ENCODE results near the gene DAD1. TPM values are rescaled to one million over a fixed set of nuclear protein-coding genes. Genes with fewer than 3 reads are reported as not detected.
"Not testable (repeated sequence)": the region's sequence is repeated elsewhere in the genome, so short reads cannot be mapped to it uniquely, and the experiment has no call there.

DAD1 gene
- total RNA-seq, 1 donor from 2014 or later: 134 TPM

DNA sequence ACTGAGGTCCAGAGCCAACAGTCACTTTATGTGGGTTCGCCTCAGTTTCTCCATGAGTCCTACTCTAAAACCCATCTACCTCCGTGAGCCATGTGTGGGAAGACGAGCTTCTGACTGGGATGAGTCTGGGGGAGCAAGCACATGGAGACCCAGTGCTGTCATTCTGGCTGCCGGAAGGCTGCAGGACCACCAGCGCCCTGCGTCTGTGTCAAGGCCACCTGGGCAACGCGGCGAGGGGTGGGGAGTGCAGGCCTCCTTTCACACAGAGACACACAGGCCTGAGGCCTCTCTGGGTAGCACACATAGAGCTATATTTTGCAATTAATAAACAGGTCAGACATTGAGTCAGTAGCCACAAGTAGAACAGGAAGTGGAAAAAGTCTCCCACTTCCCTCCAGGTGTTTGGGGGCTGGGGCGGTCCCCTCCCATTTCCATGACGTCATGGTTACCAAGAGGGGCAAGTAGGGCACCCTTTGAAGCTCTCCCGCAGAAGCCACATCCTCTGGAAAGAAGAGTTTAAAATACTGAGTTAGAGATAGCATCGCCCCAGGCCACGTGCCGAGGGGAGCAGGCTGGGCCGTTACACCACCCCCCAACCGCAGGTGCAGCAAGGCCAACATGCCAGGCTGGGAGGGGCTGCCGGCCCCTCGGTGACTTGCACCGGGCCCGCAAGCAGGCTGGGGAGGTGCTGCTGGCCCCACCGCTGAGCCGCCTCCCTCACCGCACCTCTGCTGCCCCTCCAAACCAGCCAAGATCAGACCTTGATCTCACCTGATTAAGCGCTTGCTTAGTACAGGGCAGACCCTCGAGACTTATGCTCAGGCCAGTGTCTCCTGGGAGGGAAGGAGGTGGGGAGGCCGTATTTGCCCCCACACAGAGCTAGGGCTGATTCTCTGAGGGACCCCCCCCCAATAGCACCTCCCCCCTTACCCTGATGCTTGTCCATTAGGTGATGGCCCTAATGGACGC, 32.7 kb downstream of the DAD1 start:
- DNase-seq (ENCODE audit: low spot score): no peak

DNA sequence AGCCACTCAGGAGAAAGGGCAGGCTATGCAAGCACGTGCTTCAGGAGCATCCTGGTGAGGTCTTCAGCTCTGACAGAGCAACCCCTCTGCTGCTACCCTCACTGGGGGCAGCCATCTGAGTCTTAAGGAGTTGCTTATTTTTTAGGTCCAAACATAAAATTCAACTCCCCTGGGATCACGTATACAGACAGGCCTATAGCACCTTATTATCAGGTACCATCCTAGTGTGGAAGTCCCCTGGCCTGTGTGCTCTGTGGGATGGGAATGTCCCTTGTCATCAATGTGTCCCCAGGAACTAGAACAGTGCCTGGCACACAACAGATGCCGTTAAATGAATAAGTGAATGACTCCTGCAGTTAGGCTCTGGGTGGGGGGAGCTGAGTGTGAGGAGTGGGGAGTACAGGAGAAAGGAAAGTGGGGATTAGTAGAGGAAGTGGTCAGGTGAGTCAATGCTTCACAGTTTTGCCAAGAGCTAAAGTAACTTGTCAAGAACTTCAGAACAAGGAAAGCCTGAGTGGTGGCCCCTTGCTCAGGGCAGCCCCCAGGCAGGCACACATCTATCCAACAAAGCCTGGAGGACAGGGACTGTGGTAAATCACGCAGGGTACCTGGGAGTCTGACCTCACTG, 33.5 kb downstream of the DAD1 start:
- DNase-seq (ENCODE audit: low spot score): no peak
- intact Hi-C loops (cut with DNase I): loop anchor here (5.0 kb wide), 3 partner anchors 97 to 297 kb away; no protein-coding TSS in a partner anchor

More for the DNA sequence above, 32.7 kb downstream of the DAD1 start:
- intact Hi-C loops (cut with DNase I): loop anchor here (5.0 kb wide), 3 partner anchors 96 to 296 kb away; no protein-coding TSS in a partner anchor

DNA sequence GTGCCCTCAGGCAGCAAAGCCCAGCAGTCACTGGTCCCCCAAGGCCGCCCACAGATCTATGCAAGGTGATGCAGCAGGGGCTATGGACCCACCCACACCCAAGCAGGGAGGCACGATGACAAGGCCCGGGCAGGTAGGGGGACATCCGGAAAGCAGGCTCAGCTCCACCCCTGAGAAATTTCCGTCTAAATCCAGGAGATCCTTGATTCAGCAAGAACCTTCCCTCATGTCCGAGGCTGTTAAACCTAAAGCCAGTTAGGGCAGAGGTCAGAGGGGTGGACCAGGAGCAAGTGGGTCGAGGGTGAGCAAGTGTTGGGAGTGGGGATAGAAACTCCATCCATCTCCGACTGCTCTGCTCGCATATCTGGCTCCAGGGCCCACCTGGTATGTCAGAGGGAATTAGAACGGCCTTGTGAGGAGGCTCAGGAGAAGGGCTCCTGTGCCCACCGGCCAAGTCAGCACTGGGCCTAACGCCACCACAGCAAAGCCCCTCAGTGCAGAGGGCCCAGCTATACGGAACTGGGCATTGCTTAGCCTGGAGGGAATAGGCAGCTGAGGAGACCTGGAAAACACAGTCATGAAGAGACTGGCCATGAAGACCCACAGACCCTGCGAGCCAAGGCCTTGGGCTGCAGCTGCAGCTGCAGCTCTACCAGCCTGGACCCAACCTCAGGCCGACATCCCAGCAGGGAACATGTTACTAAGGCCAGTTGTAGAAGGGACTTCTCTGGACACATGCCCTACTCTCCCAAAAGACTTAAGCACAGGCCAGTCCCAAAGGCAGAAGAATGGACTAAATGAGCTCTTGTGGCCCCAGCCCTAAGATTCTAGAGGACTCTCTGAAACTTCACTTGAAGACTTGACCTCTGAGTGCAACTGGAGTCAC, 34.3 kb downstream of the DAD1 start:
- intact Hi-C loops (cut with DNase I): loop anchor here (5.0 kb wide), 3 partner anchors 98 to 298 kb away; no protein-coding TSS in a partner anchor
- DNase-seq (ENCODE audit: low spot score): no peak

DNA sequence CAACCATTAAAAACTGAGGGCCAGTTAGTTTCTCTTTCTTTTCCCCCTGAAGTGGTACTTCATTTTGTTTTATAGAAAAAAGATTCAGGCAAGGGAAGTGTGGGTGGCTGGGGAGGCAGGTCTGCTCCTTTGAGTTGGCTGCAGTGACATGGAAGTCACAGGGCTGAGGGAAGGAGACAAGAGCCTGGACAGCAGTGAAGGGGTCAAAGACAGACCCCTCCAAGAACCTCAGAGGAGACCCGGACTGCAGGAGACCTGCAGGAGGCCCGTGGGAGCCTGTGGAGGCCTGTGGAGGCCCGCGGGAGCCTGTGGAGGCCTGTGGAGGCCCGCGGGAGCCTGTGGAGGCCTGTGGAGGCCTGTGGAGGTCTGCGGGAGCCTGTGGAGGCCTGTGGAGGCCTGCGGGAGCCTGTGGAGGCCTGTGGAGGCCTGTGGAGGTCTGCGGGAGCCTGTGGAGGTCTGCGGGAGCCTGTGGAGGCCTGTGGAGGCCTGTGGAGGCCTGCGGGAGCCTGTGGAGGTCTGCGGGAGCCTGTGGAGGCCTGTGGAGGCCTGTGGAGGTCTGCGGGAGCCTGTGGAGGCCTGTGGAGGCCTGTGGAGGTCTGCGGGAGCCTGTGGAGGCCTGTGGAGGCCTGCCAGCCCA, 35.0 kb downstream of the DAD1 start:
- intact Hi-C loops (cut with DNase I); DNase-seq (ENCODE audit: low spot score): not testable (repeated sequence)

DNA sequence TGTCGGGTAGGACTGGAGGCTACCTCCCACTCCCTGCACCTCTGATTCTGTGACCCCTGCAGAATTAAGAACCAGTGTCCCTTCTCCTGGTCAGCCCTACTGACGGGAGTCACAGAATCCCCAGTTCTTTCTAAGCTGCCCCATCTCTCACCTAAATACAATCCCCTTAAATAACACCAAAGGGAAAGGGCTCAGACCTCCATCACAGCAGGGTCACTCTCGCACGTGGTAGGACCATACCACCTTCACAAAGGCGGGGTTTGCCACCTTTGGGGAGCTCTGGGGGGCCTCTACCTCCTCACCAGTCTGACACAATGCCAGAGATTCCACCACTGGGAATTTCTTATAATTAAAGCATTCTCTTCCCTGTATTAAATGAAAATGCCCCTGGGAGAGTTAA, 35.6 kb downstream of the DAD1 start:
- intact Hi-C loops (cut with DNase I): no loop called here
- DNase-seq (ENCODE audit: low spot score): no peak

DNA sequence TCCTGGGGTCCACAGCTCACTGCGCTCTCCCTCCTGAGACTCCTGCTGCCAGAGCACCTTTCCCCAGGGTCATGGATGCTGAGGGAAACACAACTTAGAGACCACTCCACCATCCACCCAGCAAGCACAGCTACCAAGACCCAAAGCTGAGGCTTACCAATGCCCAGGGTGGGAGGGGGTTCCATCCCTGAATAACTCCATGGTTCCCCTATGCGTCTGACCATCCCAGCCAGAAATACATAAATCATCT, 36.3 kb downstream of the DAD1 start:
- no peak for DNase-seq (ENCODE audit: low spot score)
- intact Hi-C loops (cut with DNase I): no loop called here

DNA sequence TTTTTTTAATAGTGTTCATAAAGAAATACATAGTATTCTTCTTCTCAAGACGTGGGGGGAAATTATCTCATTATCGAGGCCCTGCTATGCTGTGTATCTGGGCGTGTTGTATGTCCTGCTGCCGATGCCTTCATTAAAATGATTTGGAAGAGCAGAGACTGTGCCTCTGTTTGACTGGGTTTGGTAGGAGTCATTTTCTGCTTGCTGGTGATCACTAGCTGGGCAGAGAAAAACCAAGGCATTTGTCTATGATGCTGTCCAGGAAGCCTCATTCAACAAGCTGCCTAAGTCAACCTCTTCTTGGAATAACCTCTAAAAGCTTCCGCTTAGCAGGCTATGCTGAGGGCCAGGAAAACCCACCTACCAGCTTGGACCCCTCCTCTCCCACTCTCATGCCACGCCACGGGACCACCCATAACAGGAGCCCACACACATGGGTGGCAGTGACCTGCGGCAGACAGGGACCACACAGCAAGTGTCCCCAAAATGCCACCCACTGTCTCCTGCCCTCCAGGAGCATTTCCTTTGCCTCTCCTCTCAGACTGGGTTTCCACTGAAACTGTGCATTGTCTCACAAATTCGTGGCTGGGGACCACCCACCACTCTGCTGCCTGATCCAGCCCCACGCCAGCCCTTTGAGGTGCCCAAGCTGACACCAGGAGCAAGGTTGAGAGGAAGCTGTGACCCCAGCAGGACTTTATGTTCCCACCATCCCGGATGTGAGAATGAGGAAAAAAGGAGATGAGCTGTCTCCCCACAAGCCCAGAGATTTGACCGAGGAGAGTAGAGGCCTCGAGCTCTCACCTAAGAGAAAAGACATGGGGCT, 36.8 kb downstream of the DAD1 start:
- intact Hi-C loops (cut with DNase I): no loop called here
- DNase-seq (ENCODE audit: low spot score): no peak

DNA sequence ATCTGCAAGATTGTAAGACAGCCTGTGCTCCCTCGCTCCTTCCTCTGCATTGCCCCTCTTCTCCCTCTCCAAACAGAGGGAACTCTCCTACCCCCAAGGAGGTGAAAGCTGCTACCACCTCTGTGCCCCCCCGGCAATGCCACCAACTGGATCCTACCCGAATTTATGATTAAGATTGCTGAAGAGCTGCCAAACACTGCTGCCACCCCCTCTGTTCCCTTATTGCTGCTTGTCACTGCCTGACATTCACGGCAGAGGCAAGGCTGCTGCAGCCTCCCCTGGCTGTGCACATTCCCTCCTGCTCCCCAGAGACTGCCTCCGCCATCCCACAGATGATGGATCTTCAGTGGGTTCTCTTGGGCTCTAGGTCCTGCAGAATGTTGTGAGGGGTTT, 37.4 kb downstream of the DAD1 start:
- intact Hi-C loops (cut with DNase I): no loop called here
- no peak for DNase-seq (ENCODE audit: low spot score)

DNA sequence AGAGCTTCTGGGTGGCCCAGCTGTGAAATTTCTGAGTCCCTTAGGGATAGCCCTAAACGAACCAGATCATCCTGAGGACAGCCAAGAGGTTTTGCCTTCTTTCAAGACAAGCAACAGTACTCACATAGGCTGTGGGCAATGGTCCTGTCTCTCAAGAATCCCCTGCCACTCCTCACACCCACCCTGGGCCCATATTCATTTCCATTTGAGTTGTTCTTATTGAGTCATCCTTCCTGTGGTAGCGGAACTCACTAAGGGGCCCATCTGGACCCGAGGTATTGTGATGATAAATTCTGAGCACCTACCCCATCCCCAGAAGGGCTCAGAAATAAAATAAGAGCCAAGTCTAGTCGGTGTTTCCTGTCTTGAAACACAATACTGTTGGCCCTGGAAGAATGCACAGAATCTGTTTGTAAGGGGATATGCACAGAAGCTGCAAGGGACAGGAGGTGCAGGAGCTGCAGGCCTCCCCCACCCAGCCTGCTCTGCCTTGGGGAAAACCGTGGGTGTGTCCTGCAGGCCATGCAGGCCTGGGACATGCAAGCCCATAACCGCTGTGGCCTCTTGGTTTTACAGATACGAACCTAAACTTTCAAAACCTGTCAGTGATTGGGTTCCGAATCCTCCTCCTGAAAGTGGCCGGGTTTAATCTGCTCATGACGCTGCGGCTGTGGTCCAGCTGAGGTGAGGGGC, 38.9 kb downstream of the DAD1 start:
- no peak for DNase-seq (ENCODE audit: low spot score)

DNA sequence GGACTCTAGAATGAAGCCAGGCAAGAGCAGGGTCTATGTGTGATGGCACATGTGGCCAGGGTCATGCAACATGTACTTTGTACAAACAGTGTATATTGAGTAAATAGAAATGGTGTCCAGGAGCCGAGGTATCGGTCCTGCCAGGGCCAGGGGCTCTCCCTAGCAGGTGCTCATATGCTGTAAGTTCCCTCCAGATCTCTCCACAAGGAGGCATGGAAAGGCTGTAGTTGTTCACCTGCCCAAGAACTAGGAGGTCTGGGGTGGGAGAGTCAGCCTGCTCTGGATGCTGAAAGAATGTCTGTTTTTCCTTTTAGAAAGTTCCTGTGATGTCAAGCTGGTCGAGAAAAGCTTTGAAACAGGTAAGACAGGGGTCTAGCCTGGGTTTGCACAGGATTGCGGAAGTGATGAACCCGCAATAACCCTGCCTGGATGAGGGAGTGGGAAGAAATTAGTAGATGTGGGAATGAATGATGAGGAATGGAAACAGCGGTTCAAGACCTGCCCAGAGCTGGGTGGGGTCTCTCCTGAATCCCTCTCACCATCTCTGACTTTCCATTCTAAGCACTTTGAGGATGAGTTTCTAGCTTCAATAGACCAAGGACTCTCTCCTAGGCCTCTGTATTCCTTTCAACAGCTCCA, 39.6 kb downstream of the DAD1 start:
- intact Hi-C loops (cut with DNase I): loop anchor here (5.0 kb wide), 2 partner anchors 37 to 117 kb away; no protein-coding TSS in a partner anchor
- no peak for DNase-seq (ENCODE audit: low spot score)

More for the DNA sequence above, 38.9 kb downstream of the DAD1 start:
- intact Hi-C loops (cut with DNase I): loop anchor here (5.0 kb wide), 2 partner anchors 38 to 118 kb away; no protein-coding TSS in a partner anchor

DNA sequence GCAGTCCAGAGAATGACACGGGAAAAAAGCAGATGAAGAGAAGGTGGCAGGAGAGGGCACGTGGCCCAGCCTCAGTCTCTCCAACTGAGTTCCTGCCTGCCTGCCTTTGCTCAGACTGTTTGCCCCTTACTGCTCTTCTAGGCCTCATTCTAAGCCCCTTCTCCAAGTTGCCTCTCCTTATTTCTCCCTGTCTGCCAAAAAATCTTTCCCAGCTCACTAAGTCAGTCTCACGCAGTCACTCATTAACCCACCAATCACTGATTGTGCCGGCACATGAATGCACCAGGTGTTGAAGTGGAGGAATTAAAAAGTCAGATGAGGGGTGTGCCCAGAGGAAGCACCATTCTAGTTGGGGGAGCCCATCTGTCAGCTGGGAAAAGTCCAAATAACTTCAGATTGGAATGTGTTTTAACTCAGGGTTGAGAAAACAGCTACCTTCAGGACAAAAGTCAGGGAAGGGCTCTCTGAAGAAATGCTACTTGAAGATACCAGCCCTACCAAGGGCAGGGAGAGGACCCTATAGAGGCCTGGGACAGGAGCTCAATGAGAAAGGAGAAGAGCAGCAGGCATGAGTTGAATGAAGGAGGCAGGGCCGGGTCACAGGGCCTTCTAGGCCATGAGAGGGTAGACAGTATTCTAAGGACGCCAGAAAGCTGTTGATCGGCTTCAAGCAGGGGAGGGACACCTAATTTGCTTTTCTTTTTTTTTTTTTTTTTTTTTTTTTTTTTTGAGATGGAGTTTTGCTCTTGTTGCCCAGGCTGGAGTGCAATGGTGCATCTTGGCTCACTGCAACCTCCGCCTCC, 40.9 kb downstream of the DAD1 start:
- intact Hi-C loops (cut with DNase I): loop anchor here (2.0 to 5.0 kb wide), 3 partner anchors 36 to 116 kb away; no protein-coding TSS in a partner anchor
- no peak for DNase-seq (ENCODE audit: low spot score)

DNA sequence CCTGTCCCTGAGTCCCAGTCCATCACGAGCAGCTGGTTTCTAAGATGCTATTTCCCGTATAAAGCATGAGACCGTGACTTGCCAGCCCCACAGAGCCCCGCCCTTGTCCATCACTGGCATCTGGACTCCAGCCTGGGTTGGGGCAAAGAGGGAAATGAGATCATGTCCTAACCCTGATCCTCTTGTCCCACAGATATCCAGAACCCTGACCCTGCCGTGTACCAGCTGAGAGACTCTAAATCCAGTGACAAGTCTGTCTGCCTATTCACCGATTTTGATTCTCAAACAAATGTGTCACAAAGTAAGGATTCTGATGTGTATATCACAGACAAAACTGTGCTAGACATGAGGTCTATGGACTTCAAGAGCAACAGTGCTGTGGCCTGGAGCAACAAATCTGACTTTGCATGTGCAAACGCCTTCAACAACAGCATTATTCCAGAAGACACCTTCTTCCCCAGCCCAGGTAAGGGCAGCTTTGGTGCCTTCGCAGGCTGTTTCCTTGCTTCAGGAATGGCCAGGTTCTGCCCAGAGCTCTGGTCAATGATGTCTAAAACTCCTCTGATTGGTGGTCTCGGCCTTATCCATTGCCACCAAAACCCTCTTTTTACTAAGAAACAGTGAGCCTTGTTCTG, 41.6 kb downstream of the DAD1 start:
- intact Hi-C loops (cut with DNase I): loop anchor here (2.0 to 5.0 kb wide), 3 partner anchors 35 to 115 kb away; no protein-coding TSS in a partner anchor

DNA sequence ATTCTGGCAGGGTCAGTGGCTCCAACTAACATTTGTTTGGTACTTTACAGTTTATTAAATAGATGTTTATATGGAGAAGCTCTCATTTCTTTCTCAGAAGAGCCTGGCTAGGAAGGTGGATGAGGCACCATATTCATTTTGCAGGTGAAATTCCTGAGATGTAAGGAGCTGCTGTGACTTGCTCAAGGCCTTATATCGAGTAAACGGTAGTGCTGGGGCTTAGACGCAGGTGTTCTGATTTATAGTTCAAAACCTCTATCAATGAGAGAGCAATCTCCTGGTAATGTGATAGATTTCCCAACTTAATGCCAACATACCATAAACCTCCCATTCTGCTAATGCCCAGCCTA, 42.3 kb downstream of the DAD1 start:
- intact Hi-C loops (cut with DNase I): loop anchor here (2.0 to 5.0 kb wide), 3 partner anchors 34 to 114 kb away; no protein-coding TSS in a partner anchor

More for the DNA sequence above, 41.6 kb downstream of the DAD1 start:
- DNase-seq (ENCODE audit: low spot score): peak; percentile 87

DNA sequence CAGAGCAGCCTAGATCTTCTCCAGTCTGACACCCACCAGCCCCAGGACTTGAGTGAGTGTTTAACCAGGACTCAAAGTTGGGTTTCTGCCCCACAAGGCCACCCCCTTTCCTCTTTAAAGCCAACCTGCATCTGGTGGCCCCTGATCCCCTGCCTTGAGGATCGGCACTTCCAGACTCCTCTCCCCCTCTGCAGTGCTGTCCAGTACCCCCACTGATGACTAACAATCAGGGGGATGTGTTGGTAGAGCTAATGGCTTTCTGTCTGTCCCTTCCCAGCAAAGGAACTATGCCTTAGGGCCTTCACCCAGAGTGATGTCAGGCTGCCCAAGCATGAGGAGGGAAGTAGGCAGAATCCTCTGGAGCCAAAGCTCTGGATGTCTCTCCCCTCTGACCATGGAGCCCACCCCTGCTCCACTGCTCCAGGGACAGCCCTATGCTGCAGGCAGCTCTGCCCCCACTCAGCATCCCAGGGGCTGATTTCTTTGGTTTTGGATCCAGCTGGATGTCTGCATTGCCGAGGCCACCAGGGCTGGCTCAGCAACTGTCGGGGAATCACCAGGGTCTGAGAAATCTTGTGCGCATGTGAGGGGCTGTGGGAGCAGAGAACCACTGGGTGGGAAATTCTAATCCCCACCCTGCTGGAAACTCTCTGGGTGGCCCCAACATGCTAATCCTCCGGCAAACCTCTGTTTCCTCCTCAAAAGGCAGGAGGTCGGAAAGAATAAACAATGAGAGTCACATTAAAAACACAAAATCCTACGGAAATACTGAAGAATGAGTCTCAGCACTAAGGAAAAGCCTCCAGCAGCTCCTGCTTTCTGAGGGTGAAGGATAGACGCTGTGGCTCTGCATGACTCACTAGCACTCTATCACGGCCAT, 42.9 kb downstream of the DAD1 start:
- intact Hi-C loops (cut with DNase I): loop anchor here (2.0 to 5.0 kb wide), 3 partner anchors 34 to 114 kb away; no protein-coding TSS in a partner anchor
- no peak for DNase-seq (ENCODE audit: low spot score)

More for the DNA sequence above, 42.3 kb downstream of the DAD1 start:
- no peak for DNase-seq (ENCODE audit: low spot score)

DNA sequence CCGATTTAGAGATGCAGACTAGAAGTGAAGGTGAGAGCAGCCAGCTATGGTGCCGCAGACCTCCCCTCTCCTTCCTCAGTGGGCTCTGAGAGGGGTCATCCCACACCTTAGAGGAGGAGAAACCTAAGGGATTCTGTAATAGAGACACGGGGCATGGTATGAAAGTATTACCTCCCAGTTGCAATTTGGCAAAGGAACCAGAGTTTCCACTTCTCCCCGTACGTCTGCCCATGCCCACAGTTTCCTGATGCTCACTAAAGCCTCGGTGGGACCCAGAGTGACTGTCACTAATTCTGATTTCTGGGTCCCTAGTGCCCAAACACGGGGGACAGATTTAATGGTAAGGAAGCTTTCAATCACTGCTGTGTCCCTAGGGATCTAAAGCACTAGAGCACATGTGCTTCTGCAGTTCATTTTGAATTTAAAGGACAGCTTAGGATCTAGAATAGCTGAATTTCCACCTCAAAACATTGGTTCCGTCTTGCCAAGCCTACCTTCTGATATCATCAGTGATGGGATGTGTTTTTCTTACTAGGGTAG, 44.1 kb downstream of the DAD1 start:
- intact Hi-C loops (cut with DNase I): loop anchor here (5.0 kb wide), 2 partner anchors 33 to 113 kb away; no protein-coding TSS in a partner anchor
- DNase-seq (ENCODE audit: low spot score): no peak

Measured in cardiac septum (tissue), 1 donor.